ENCODE results near the gene NT5C3B.
"Not testable (repeated sequence)": the region's sequence is repeated elsewhere in the genome, so short reads cannot be mapped to it uniquely, and the experiment has no call there.

The NT5C3B gene

GRCh38 chr17:41839448-41839847, 3.4 kb upstream of the NT5C3B start:
- DNase-seq (ENCODE audit: low spot score) = not testable (repeated sequence)

DNA sequence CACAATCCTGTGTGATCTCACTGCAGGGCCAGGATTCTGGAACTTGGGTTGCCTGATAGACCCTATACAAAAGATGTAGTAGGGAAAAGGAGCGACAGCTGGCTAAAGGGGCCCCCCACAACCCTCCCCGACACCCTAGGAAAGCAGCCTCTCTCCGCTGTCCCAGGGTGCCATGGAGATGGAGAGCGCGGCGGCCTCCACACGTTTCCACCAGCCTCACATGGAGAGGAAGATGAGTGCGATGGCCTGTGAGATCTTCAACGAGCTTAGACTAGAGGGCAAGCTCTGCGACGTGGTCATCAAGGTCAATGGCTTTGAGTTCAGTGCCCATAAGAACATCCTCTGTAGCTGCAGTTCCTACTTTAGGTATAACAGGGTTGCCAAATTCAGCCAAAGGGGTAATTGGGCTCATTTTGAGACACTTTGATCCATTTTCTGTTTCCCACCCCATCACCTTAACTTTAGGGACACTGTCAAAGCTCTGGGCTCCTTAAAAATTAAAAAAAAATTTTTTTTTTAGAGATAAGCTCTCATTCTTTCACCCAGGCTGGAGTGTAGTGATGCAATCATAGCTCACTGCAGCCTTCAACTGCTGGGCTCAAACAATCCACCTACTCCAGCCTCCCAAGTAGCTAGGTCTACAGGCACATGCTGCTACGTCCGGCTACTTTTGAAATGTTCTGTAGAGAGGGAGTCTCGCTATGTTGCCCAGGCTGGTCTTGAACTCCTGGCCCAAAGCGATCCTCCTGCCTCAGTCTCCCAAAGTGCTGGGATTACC, 1.9 kb upstream of the NT5C3B start, which contains the start of gene KLHL10:
Gene KLHL10, plus strand, starts transcription at position 65 of the 778 bp plus-strand sequence. Its CDS starts 108 bp downstream, at position 173.
- no peak for DNase-seq (ENCODE audit: low spot score)

GRCh38 chr17:41836550-41837196, 641 bp upstream of the NT5C3B start:
- no peak for DNase-seq (ENCODE audit: low spot score)

DNA sequence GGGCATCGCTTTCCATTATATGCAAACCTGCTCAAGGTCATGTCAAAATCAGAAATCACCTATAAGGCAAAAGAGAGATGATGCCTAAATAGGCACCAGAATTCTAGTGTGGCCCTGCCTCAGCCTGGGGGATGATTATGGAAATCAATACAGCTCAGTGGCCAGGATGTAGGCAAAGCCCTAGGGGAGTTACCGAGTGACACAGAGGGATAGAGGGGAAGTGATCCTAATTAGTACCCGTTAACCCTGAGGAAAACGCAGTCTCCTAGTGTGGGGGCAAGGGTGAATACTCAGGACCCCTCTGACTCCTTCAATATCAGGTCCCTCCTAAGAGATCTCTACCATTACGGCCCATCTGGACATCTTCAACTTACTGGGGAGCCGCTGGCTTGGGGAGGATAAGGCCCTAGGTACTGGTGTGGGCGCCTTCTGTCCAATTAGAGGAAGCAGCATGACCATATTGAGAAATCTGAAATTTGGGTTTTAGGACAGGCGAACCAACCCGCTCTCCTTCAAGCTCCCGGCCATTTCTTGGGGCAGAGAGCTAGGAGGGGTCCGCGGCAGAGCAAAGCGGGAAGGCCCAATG, 725 bp downstream of the NT5C3B start:
- no peak for DNase-seq (ENCODE audit: low spot score)

DNA sequence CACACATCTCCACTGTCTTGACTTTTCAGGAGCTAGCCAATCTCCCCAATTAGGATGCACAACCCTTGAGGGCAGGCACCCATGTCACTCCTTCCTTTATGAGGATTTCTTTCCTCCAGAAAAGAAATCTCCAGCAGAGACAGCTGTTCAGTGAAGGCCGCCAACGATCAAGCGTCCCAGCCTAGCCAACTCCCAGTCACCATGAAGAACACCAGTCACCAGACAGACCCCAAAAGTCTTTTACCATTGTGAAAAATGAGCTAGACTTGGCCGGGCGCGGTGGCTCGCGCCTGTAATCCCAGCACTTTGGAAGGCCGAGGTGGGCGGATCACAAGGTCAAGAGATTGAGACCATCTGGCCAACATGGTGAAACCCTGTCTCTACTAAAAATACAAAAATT, 6.1 kb downstream of the NT5C3B start:
- not testable (repeated sequence) for DNase-seq (ENCODE audit: low spot score)

DNA sequence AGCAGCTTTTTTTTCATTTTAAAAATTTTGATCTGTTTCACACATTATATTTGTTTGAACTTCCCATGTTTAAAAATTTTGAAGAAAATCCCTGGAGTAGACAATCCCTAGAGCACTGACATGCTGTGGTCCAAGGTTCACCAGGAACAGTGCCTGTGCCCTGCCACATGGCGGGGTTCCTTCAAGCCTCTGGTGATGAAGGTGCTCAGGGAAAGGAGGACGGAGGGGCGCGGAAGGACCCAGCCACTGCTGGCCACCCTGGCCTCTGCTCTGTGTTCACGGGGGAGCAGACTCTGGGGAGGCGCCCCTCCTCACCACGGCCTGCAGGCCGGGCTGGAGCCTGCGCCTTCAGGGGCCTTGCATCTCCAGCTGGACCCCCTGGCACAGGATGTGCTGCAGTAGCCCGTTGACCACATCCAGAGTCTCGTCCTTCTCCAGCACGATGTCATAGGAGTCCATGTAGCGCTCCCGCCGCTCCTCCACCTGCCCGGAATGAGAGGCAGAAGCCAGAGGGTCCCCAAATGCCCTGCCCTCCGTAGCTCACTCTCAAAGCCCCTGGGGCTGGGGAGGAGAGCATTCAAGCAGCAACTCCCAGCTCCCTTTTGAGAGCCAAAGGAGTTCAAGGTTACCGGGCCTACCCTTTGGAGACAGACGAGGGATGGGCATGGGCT, 10.7 kb downstream of the NT5C3B start:
- DNase-seq (ENCODE audit: low spot score) = no peak

DNA sequence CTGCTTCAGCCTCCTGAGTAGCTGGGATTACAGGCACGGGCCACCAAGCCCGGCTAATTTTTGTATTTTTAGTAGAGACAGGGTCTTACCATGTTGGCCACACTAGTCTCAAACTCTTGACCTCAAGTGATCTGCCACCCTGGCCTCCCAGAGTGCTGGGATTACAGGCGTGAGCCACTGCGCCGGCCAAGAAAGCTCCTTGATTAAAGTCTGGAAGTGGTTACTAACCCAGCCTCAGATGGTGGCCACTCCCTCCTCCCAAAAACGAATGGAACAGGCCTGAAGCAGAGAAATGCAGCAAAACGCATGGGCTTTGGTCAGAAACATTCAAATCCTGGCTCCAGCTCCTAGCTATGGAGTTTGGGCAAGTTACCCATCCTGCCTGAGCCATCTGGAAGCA, 11.9 kb downstream of the NT5C3B start:
- no peak for DNase-seq (ENCODE audit: low spot score)

DNA sequence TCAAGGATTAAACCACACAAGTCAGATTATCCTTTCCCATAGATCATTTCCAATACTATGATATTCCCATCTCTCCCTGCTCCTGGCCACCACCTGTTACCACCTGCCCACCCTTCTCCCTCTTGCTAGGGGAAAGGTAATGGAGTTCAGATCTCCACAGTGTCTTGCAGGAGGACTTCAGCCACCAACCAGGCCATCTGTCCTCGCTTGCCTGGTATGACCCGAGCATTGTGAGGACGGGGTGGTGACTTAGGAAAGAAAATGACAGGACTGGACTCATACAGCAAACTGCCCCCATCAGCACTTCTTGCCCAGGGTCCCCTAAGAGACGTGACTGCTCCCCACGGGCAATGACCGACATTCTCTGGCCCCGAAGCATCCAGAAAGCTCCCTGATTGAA, 12.5 kb downstream of the NT5C3B start:
- no peak for DNase-seq (ENCODE audit: low spot score)

DNA sequence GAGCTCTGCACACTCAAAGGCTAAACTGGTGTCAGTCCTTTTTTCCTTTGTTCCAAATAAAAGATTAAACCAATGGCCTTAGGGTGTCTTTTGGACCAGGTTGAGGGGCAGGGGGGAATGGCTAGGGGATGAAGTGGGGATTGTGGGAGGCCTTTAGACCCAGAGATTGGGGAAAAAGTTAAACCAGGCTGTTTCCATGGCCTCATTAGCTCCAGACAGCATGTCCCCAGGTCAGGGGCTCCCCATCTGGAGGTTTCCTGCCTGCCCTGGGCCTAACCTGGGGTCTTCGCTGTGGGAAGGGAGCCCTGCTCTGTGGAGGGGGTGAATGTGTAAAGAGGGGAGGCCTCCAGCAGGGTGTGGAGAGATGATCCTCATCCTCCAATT, 12.9 kb downstream of the NT5C3B start:
- no peak for DNase-seq (ENCODE audit: low spot score)

GRCh38 chr17:41822216-41823140, 13.6 kb downstream of the NT5C3B start:
- DNase-seq (ENCODE audit: low spot score) = no peak

GRCh38 chr17:41821776-41822175, 14.3 kb downstream of the NT5C3B start:
- DNase-seq (ENCODE audit: low spot score) = no peak

DNA sequence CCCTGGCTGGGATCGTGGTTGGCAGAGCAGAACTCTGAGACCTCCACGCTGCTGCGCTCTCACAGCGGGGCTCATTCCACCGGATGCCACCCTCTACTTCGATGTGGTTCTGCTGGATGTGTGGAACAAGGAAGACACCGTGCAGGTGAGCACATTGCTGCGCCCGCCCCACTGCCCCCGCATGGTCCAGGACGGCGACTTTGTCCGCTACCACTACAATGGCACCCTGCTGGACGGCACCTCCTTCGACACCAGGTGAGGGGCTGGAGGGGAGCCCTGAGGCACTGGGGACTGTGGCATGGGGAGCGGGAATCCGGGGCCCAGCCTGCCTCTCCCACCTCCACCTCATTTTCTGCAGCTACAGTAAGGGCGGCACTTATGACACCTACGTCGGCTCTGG, 18.0 kb downstream of the NT5C3B start:
- DNase-seq (ENCODE audit: low spot score) = no peak

DNA sequence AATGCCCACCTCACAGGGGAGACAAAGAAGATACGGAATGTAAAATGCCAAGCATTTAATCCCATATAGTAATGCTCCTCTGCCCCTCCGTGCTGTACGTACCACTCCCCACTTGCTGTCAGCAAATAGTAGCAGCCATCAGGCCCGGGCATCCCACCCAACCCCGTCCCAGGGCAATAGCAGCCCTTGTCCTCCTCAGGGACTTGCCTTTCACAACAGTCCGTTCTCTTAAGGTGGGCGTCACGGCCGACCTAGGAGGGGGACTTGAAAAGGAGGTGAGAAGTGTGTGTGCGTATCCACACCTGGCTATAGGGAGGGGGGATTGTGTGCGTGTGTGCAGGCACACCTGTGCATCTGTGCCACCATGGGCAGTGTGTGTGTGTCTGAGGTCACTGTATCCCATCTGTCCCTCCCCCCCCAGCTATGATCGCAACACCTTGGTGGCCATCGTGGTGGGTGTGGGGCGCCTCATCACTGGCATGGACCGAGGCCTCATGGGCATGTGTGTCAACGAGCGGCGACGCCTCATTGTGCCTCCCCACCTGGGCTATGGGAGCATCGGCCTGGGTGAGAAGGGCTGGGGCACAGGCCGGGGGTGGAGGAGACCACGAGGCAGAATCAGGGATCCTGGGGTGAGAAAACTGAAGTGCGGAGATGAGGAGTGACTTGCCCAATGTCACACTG, 19.3 kb downstream of the NT5C3B start:
- DNase-seq (ENCODE audit: low spot score) = no peak

DNA sequence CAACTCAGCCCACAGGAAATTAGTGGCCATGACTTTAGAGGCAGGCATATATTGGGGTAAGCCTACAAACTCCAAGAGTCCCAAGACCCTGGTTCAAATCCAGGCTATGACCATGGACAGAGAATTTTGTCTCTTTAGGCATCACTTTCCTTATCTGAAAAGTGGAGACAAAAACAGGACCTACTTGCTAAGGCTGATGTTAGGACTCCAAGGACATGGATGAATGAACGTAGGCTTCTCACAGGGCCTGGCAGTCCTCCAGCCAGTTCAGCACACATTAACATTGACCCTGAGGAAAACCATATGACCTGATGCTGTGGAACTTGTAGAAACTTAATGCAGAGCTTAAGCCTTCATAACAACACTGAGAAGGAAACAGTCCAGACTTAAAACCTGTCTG, 21.8 kb downstream of the NT5C3B start:
- DNase-seq (ENCODE audit: low spot score) = no peak

- no peak for DNase-seq (ENCODE audit: low spot score)
Observed at GRCh38 chr17:41813699-41814124, 22.3 kb downstream of the NT5C3B start.

DNA sequence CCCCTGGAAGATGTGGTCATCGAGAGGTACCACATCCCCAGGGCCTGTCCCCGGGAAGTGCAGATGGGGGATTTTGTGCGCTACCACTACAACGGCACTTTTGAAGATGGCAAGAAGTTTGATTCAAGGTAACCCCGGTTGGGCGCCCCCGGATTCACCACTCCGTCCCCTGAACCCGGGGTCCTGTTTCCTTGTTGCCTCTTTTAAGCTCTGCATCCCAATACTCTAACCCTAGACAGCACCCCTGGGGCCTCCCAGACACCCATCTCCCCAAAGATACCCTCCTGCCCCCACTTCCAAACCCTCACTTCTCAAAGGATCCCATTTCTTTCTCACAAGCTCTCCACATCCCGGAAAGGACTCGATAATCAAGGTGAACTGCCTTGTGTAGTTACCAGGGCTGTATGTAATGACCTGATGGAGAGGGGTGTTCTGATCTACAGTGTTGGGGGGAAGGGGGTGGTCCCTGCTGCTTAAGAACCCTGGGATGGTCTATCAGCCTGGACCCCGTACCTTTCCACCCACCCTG, 22.8 kb downstream of the NT5C3B start:
- DNase-seq (ENCODE audit: low spot score) = no peak

- no peak for DNase-seq (ENCODE audit: low spot score)
Observed at GRCh38 chr17:41812381-41813151, 23.5 kb downstream of the NT5C3B start, which contains the start of gene FKBP10. Gene FKBP10 (plus strand): TSS chr17:41813004. CDS start chr17:41813035, 31 bp downstream.

- DNase-seq (ENCODE audit: low spot score) = peak; percentile 57
Observed at GRCh38 chr17:41811549-41812380, 24.3 kb downstream of the NT5C3B start, which contains the start of gene P3H4. Gene P3H4 (minus strand): TSS chr17:41811949. CDS start chr17:41811915, 34 bp downstream.

All from activated CD4-positive, alpha-beta T cell treated with anti-CD3 and anti-CD28 coated beads, Interleukin-2, Interleukin-4, amounts not matched to agents 100 ng/mL and 50 ng/mL, durations not matched to agents 16 hours and 8 hours (primary cell).